HepG2 (cell line): ENCODE results near the gene CAPN11. TPM values are rescaled to one million over a fixed set of nuclear protein-coding genes. Genes with fewer than 3 reads are reported as not detected.

Source experiments
- ATAC-seq: fragments of 200-7000 bp; cut with Tn5 transposase; 3 replicates; pipeline ENCODE4 v1.9.1; 2020; ENCODE audit warnings: mild to moderate bottlenecking, moderate library complexity
- BruUV-seq: library from RNA; stranded (reverse); fragments of 400-500 nt; replicated peaks from 2 replicates; lab custom pipeline; 2021; lab: Mats Ljungman, UMichigan
- CTCF ChIA-PET: fragments of 300-600 bp; formaldehyde crosslinking; extraction: SDS; loops from one replicate; lab custom pipeline; 2021; ENCODE audit warnings: low total read pairs, inconsistent platforms, low intra/inter-chr PET ratio; lab: Yijun Ruan, JAX
- POLR2A ChIA-PET: fragments of 350-600 bp; sonication (Branson Sonifier 250); formaldehyde crosslinking; loops from one replicate; lab custom pipeline; 2020; ENCODE audit warnings: antibody characterized with exemption, inconsistent platforms; lab: Yijun Ruan, JAX
- DNase-seq: peaks from one replicate; pipeline ENCODE4 v3.0.0-alpha.2; 2015; ENCODE audit warnings: low spot score
- FAIRE-seq: peaks from 3 replicates; lab custom pipeline; 2011; peaks lifted over from hg19 to GRCh38; lab: Jason Lieb, UNC
- H2AFZ ChIP-seq: one replicate; pipeline ENCODE4 v1.6.1; 2011; ENCODE audit warnings: low read length, inconsistent platforms
- H3K27ac ChIP-seq: fragments of 300-600 bp; 3 replicates; pipeline ENCODE4 v1.8.0; 2011; ENCODE audit warnings: mixed run types, mild to moderate bottlenecking, mixed read lengths, low read length, inconsistent platforms; ENCODE audit not compliant: insufficient read depth; ENCODE audit errors: extremely low read length
- H3K27me3 ChIP-seq, 2 experiments: fragments of 200-600 bp in 1 of 2; 2 replicates in 1 of 2; 3 replicates in 1 of 2; pipeline versions ENCODE4 v1.6.0 to v1.8.0; 2011; ENCODE audit warnings: low read length in 2 of 2, mild to moderate bottlenecking in 2 of 2, moderate library complexity in 2 of 2, inconsistent platforms in 1 of 2; ENCODE audit not compliant: insufficient read depth in 2 of 2, control insufficient read depth in 1 of 2
- H3K36me3 ChIP-seq, 2 experiments: fragments of 200-600 bp in 1 of 2; replicated peaks in 1 of 2; 2 replicates in 1 of 2; 3 replicates in 1 of 2; pipeline versions ENCODE4 v1.5.1 to v1.8.0; 2011; ENCODE audit warnings: low read length in 2 of 2, inconsistent platforms in 1 of 2; ENCODE audit not compliant: insufficient read depth in 2 of 2, control insufficient read depth in 1 of 2
- H3K4me1 ChIP-seq: 2 replicates; pipeline ENCODE4 v1.5.1; 2012; ENCODE audit warnings: low read length, inconsistent platforms; ENCODE audit not compliant: insufficient read depth
- H3K4me2 ChIP-seq: 2 replicates; pipeline ENCODE4 v1.6.0; 2011; ENCODE audit warnings: low read depth, low read length, inconsistent platforms
- H3K4me3 ChIP-seq, 3 experiments: fragments of 200-600 bp in 1 of 3; sonication (generic), shearing (Covaris generic) in 1 of 3; replicated peaks in 1 of 3; 2 replicates each; pipeline ENCODE4 v1.5.1; 2011 to 2016; ENCODE audit warnings: low read length in 3 of 3, inconsistent platforms in 2 of 3, low read depth in 2 of 3, mild to moderate bottlenecking in 2 of 3, control low read depth in 1 of 3, mixed read lengths in 1 of 3; ENCODE audit not compliant: insufficient read depth in 1 of 3
- H3K79me2 ChIP-seq: one replicate; pipeline ENCODE4 v1.6.1; 2011; ENCODE audit warnings: low read length, inconsistent platforms; ENCODE audit not compliant: insufficient read depth
- H3K9ac ChIP-seq: 2 replicates; pipeline ENCODE4 v1.6.0; 2011; ENCODE audit warnings: mild to moderate bottlenecking, low read depth, low read length, inconsistent platforms; ENCODE audit not compliant: insufficient read depth
- H3K9me3 ChIP-seq: 2 replicates; pipeline ENCODE4 v1.5.1; 2012; ENCODE audit warnings: mild to moderate bottlenecking, low read length
- H4K20me1 ChIP-seq: 2 replicates; pipeline ENCODE4 v1.6.0; 2011; ENCODE audit warnings: inconsistent platforms, mild to moderate bottlenecking, low read length, moderate library complexity; ENCODE audit not compliant: insufficient read depth
- ATF3 ChIP-seq: sonication (generic); formaldehyde crosslinking; IDR thresholded peaks from 2 replicates; pipeline ENCODE4 v1.4.0; 2020; ENCODE audit warnings: missing genetic modification reagents
- GMEB2 ChIP-seq: IDR thresholded peaks from 2 replicates; pipeline ENCODE4 v1.6.1; 2016; ENCODE audit warnings: missing biosample characterization, missing genetic modification reagents, low read depth
- KAT2B ChIP-seq: fragments of 150-350 bp; IDR thresholded peaks from 2 replicates; pipeline ENCODE4 v1.6.1; 2014; ENCODE audit warnings: low read depth, low read length, borderline replicate concordance
- KDM5B ChIP-seq: sonication (generic); formaldehyde crosslinking; IDR thresholded peaks from 2 replicates; pipeline ENCODE4 v1.4.0; 2020; ENCODE audit warnings: missing genetic modification reagents, mild to moderate bottlenecking, borderline replicate concordance
- NFYB ChIP-seq: sonication (generic); formaldehyde crosslinking; IDR thresholded peaks from 2 replicates; pipeline ENCODE4 v1.4.0; 2020; ENCODE audit warnings: missing genetic modification reagents
- PPARG ChIP-seq: conservative IDR thresholded peaks from 2 replicates; pipeline ENCODE4 v1.6.1; 2016; ENCODE audit warnings: missing biosample characterization, missing genetic modification reagents
- SIX1 ChIP-seq: sonication (generic); formaldehyde crosslinking; IDR thresholded peaks from 2 replicates; pipeline ENCODE4 v1.4.0; 2020; ENCODE audit warnings: missing genetic modification reagents, borderline replicate concordance
- TCF7L2 ChIP-seq: IDR thresholded peaks from 2 replicates; pipeline ENCODE4 v1.6.1; 2011; ENCODE audit warnings: mild to moderate bottlenecking, low read depth, low read length, moderate library complexity
- TRIM24 ChIP-seq: sonication (generic); formaldehyde crosslinking; IDR thresholded peaks from 2 replicates; pipeline ENCODE4 v1.8.0; 2022; ENCODE audit warnings: mild to moderate bottlenecking, missing genetic modification reagents
- XRCC5 ChIP-seq: fragments of 200-400 bp; formaldehyde crosslinking; optimal IDR thresholded peaks from 2 replicates; pipeline ENCODE3; 2017; ENCODE audit warnings: mild to moderate bottlenecking, low read length
- ZMYM3 ChIP-seq: sonication (generic); formaldehyde crosslinking; IDR thresholded peaks from 2 replicates; pipeline ENCODE4 v1.5.1; 2020; ENCODE audit warnings: mild to moderate bottlenecking, missing genetic modification reagents
- ZNF446 ChIP-seq: sonication (generic); formaldehyde crosslinking; IDR thresholded peaks from 2 replicates; pipeline ENCODE4 v1.5.0; 2020; ENCODE audit warnings: mild to moderate bottlenecking, missing genetic modification reagents
- ZNF557 ChIP-seq: sonication (generic); formaldehyde crosslinking; IDR thresholded peaks from 2 replicates; pipeline ENCODE4 v1.4.0; 2020; ENCODE audit warnings: missing genetic modification reagents
- WGBS: methylation state at CpG from one replicate; pipeline ENCODE4 v1.1.6; 2017; ENCODE audit warnings: low lambda C conversion rate; 5-methylcytosine and 5-hydroxymethylcytosine counted together
- in situ Hi-C: cut with HindIII; loops from 2 replicates; pipeline ENCODE4 v1.10.0; 2017; ENCODE audit warnings: low pct_unique_long_range_greater_than_20kb; ENCODE audit not compliant: extremely low pct_ligation_motif_present
- intact Hi-C: fragments of 100-400 bp; cut with micrococcal nuclease; formaldehyde crosslinking; loops from one replicate; pipeline ENCODE4 v1.10.0; 2022; ENCODE audit not compliant: unreplicated experiment
- polyA plus RNA-seq, 8 experiments: library from polyadenylated mRNA; depleted of rRNA in 3 of 8; stranded (reverse) in 7 of 8; unstranded in 1 of 8; fragments of >200 nt; fragmentation: Illumina TruSeq in 4 of 8; extraction: Trizol in 4 of 8; gene quantifications; 2 replicates each; pipeline versions ENCODE4 v1.2.1 to v1.2.3, GENCODE V29; 2011 to 2016; ENCODE audit warnings: low read depth in 4 of 8, missing spikeins in 1 of 8, mixed read lengths in 1 of 8; ENCODE audit not compliant: insufficient read depth in 1 of 8
- total RNA-seq, 5 experiments: library from RNA; depleted of rRNA; stranded (reverse); fragments of >200 nt; fragmentation: Illumina TruSeq; extraction: Trizol; gene quantifications; 2 replicates each; pipeline ENCODE4 v1.2.3, GENCODE V29; 2016; ENCODE audit warnings: low read depth in 1 of 5
- TF ChIP-seq, protein P1 (sequence below): sonication (generic); formaldehyde crosslinking; conservative IDR thresholded peaks from 2 replicates; pipeline ENCODE4 v1.4.0; 2020; ENCODE audit warnings: missing genetic modification reagents
- TF ChIP-seq, protein P2 (sequence below): sonication (generic); formaldehyde crosslinking; IDR thresholded peaks from 2 replicates; pipeline ENCODE4 v1.4.0; 2020; ENCODE audit warnings: missing genetic modification reagents
- TF ChIP-seq, protein P3 (sequence below): sonication (generic); formaldehyde crosslinking; IDR thresholded peaks from 2 replicates; pipeline ENCODE4 v1.4.0; 2020; ENCODE audit warnings: missing genetic modification reagents, borderline replicate concordance

Gene CAPN11
- total and polyA plus RNA-seq, 2 of the 13 experiments (the other 11 are each of a cell fraction or from before 2014, with no cell fraction given): 0.07 to 0.11 TPM

- in situ Hi-C loops: no loop called here
- ChIA-PET CTCF (no interaction called here), POLR2A (interaction anchor here (1.2 to 3.6 kb wide), 4 partner anchors 9 to 124 kb away, joined by 3 to 23 read pairs (median 10); partner anchors contain the start of gene HSP90AB1)
- peak overlapping the region; percentile 43 for H3K27ac ChIP-seq
- peak overlapping the region in 2 of 3 experiments; percentile 25; a peak in 1 of 6 replicates for H3K4me3 ChIP-seq
- BruUV-seq: no TSS peak
- H3K9me3 ChIP-seq: no peaks in the 10 kb centered on the region
- ATAC-seq (no peak), DNase-seq (peak; percentile 25), FAIRE-seq (no peak)
- peaks cover 66% of the 10 kb centered on the region for H4K20me1 ChIP-seq
- peaks cover 85% of the 10 kb centered on the region for H3K4me1 ChIP-seq
- H2AFZ ChIP-seq: no peak overlapping the region
- intact Hi-C loops: no loop called here
- H3K27me3 ChIP-seq: no peaks in the 10 kb centered on the region; a peak in 1 of 5 replicates
- H3K4me2 ChIP-seq: peak overlapping the region; percentile 91
- H3K36me3 ChIP-seq: peaks cover 0 to 7% of the 10 kb centered on the region in 2 experiments; a peak in 1 of 5 replicates
- peaks cover 96% of the 10 kb centered on the region for H3K79me2 ChIP-seq
- 72% methylated on average over 1 of the region's 1 CpG for WGBS
- peak overlapping the region; percentile 94 for H3K9ac ChIP-seq
- no peak for TF ChIP-seq KAT2B
- peak; percentile 17; the same call in 1 of the 2 replicates for TF ChIP-seq PPARG (CRISPR knock-in tag)
- TF ChIP-seq NFYB (CRISPR knock-in tag): no peak
- TF ChIP-seq, protein P1, sequence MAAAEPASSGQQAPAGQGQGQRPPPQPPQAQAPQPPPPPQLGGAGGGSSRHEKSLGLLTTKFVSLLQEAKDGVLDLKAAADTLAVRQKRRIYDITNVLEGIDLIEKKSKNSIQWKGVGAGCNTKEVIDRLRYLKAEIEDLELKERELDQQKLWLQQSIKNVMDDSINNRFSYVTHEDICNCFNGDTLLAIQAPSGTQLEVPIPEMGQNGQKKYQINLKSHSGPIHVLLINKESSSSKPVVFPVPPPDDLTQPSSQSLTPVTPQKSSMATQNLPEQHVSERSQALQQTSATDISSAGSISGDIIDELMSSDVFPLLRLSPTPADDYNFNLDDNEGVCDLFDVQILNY (CRISPR knock-in tag): no peak
- no peak for TF ChIP-seq ZMYM3
- no peak for TF ChIP-seq TCF7L2
- no peak for TF ChIP-seq GMEB2 (CRISPR knock-in tag)
- TF ChIP-seq ZNF446 (CRISPR knock-in tag): no peak
- TF ChIP-seq TRIM24 (CRISPR knock-in tag): no peak
- TF ChIP-seq ATF3: no peak
- TF ChIP-seq XRCC5: no peak
- TF ChIP-seq, protein P2, sequence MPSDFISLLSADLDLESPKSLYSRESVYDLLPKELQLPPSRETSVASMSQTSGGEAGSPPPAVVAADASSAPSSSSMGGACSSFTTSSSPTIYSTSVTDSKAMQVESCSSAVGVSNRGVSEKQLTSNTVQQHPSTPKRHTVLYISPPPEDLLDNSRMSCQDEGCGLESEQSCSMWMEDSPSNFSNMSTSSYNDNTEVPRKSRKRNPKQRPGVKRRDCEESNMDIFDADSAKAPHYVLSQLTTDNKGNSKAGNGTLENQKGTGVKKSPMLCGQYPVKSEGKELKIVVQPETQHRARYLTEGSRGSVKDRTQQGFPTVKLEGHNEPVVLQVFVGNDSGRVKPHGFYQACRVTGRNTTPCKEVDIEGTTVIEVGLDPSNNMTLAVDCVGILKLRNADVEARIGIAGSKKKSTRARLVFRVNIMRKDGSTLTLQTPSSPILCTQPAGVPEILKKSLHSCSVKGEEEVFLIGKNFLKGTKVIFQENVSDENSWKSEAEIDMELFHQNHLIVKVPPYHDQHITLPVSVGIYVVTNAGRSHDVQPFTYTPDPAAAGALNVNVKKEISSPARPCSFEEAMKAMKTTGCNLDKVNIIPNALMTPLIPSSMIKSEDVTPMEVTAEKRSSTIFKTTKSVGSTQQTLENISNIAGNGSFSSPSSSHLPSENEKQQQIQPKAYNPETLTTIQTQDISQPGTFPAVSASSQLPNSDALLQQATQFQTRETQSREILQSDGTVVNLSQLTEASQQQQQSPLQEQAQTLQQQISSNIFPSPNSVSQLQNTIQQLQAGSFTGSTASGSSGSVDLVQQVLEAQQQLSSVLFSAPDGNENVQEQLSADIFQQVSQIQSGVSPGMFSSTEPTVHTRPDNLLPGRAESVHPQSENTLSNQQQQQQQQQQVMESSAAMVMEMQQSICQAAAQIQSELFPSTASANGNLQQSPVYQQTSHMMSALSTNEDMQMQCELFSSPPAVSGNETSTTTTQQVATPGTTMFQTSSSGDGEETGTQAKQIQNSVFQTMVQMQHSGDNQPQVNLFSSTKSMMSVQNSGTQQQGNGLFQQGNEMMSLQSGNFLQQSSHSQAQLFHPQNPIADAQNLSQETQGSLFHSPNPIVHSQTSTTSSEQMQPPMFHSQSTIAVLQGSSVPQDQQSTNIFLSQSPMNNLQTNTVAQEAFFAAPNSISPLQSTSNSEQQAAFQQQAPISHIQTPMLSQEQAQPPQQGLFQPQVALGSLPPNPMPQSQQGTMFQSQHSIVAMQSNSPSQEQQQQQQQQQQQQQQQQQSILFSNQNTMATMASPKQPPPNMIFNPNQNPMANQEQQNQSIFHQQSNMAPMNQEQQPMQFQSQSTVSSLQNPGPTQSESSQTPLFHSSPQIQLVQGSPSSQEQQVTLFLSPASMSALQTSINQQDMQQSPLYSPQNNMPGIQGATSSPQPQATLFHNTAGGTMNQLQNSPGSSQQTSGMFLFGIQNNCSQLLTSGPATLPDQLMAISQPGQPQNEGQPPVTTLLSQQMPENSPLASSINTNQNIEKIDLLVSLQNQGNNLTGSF (CRISPR knock-in tag): no peak
- no peak for TF ChIP-seq KDM5B (CRISPR knock-in tag)
- TF ChIP-seq, protein P3, sequence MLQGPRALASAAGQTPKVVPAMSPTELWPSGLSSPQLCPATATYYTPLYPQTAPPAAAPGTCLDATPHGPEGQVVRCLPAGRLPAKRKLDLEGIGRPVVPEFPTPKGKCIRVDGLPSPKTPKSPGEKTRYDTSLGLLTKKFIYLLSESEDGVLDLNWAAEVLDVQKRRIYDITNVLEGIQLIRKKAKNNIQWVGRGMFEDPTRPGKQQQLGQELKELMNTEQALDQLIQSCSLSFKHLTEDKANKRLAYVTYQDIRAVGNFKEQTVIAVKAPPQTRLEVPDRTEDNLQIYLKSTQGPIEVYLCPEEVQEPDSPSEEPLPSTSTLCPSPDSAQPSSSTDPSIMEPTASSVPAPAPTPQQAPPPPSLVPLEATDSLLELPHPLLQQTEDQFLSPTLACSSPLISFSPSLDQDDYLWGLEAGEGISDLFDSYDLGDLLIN: no peak
- no peak for TF ChIP-seq ZNF557
- 0 out of 2 replicates have a peak, but pooled peaks have one; percentile 5 for TF ChIP-seq SIX1 (CRISPR knock-in tag)
These were observed 35.8 kb upstream of the CAPN11 start for GRCh38 chr6:44122801-44123200.
